ENCODE measurements around the gene ZFYVE21.

The ZFYVE21 gene

GRCh38 chr14:103740991-103741689, 25.5 kb downstream of the ZFYVE21 start:
- Histone ChIP-seq H3K4me3 (replicated peaks; ENCODE audit: low read depth, low read length) (no peak overlapping the region), H3K27me3 (replicated peaks; ENCODE audit: control insufficient read depth, insufficient read depth, low read length) (no peaks in the 10 kb centered on the region), H3K36me3 (ENCODE audit: control insufficient read depth, insufficient read depth, low read length) (peaks cover 7% of the 10 kb centered on the region)
- DNase-seq (ENCODE audit: extremely low read depth, insufficient read length) = no peak
- TF ChIP-seq CTCF (IDR thresholded peaks at IDR 0.05; ENCODE audit: insufficient read depth, low read length, poor library complexity, severe bottlenecking) = no peak

GRCh38 chr14:103741876-103742275, 26.3 kb downstream of the ZFYVE21 start:
- no peak for DNase-seq (ENCODE audit: extremely low read depth, insufficient read length)
- TF ChIP-seq CTCF (IDR thresholded peaks at IDR 0.05; ENCODE audit: insufficient read depth, low read length, poor library complexity, severe bottlenecking) = no peak
- H3K27me3 ChIP-seq (replicated peaks; ENCODE audit: control insufficient read depth, insufficient read depth, low read length) = no peaks in the 10 kb centered on the region
- H3K36me3 ChIP-seq (ENCODE audit: control insufficient read depth, insufficient read depth, low read length) = peaks cover 7% of the 10 kb centered on the region
- H3K4me3 ChIP-seq (replicated peaks; ENCODE audit: low read depth, low read length) = no peak overlapping the region

GRCh38 chr14:103742499-103743255, 27.1 kb downstream of the ZFYVE21 start:
- Histone ChIP-seq H3K4me3 (replicated peaks; ENCODE audit: low read depth, low read length) (no peak overlapping the region), H3K36me3 (ENCODE audit: control insufficient read depth, insufficient read depth, low read length) (peaks cover 5% of the 10 kb centered on the region), H3K27me3 (replicated peaks; ENCODE audit: control insufficient read depth, insufficient read depth, low read length) (no peaks in the 10 kb centered on the region)
- TF ChIP-seq CTCF (IDR thresholded peaks at IDR 0.05; ENCODE audit: insufficient read depth, low read length, poor library complexity, severe bottlenecking) = no peak
- no peak for DNase-seq (ENCODE audit: extremely low read depth, insufficient read length)

GRCh38 chr14:103743691-103744090, 28.1 kb downstream of the ZFYVE21 start:
- no peak overlapping the region for H3K4me3 ChIP-seq (replicated peaks; ENCODE audit: low read depth, low read length)
- no peak for DNase-seq (ENCODE audit: extremely low read depth, insufficient read length)
- no peaks in the 10 kb centered on the region for H3K27me3 ChIP-seq (replicated peaks; ENCODE audit: control insufficient read depth, insufficient read depth, low read length)
- no peak for TF ChIP-seq CTCF (IDR thresholded peaks at IDR 0.05; ENCODE audit: insufficient read depth, low read length, poor library complexity, severe bottlenecking)
- H3K36me3 ChIP-seq (ENCODE audit: control insufficient read depth, insufficient read depth, low read length) = peaks cover 5% of the 10 kb centered on the region

- no peak for TF ChIP-seq CTCF (IDR thresholded peaks at IDR 0.05; ENCODE audit: insufficient read depth, low read length, poor library complexity, severe bottlenecking)
- H3K36me3 ChIP-seq (ENCODE audit: control insufficient read depth, insufficient read depth, low read length) = peaks cover 5% of the 10 kb centered on the region
- DNase-seq (ENCODE audit: extremely low read depth, insufficient read length) = no peak
- no peak overlapping the region for H3K4me3 ChIP-seq (replicated peaks; ENCODE audit: low read depth, low read length)
- no peaks in the 10 kb centered on the region for H3K27me3 ChIP-seq (replicated peaks; ENCODE audit: control insufficient read depth, insufficient read depth, low read length)
Measured at GRCh38 chr14:103744621-103745395, 29.2 kb downstream of the ZFYVE21 start.
